HG02571 (cell line): ENCODE data around the gene SLC22A4.

Experiments
- ATAC-seq: cut with Tn5 transposase; IDR thresholded peaks from one replicate; pipeline ENCODE4 v1.9.1; 2021; ENCODE audit warnings: mild to moderate bottlenecking, moderate library complexity; ENCODE audit not compliant: unreplicated experiment

The SLC22A4 gene

DNA sequence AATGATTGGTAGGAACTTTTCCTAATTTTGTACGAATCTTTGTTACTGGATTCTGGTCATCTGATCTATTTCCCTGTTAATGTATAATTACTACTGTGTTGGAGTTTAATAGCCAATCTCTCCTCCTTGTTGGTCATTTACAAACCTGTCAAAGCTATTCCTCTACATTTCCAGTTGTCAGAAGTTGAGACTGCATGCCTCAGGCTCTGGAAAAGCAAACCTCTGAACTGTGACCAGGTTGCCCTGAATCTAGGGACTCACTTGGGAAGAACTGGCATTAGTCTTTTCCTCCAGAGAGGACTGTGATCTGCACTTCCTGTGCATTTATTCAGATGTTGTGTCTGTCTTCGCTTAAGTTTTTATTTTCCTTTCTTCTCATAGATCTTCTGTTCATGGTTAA, 20.6 kb upstream of the SLC22A4 start:
- no peak for ATAC-seq

DNA sequence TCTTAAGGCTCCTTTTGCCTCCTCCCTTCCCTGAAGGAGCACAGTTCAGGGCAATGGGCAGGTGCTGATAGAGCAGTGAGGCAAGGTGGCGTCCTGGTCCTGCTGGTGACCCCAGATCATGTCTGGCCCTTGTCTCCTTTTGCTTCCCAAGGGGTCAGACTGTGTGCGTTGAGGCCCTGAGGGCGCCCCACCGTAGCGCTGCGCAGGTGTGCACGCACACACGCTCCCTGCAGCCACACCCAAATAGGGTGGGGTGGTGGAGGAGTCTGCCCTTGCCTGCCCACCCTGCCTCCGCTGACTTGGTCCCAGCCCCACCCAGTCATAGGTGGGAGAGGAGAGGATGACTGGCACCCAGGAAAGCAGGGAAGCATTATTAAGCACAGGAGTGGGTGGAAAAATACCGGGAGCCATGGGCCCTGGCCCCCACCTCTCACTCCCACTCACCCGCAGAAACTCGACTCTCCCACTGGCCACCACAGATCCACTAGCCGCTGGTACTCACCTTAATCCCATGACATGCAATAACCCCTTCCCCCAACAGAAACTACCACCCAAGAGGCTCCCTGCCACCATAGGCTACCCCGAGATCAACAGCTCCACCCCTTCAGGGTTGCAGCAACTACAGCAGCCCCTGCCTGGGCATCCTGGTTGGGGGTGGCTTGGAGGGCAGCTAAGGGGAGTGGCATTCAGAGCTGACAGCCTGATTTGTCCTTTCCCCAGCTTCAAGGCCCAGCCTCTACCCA, 20.0 kb upstream of the SLC22A4 start:
- no peak for ATAC-seq

DNA sequence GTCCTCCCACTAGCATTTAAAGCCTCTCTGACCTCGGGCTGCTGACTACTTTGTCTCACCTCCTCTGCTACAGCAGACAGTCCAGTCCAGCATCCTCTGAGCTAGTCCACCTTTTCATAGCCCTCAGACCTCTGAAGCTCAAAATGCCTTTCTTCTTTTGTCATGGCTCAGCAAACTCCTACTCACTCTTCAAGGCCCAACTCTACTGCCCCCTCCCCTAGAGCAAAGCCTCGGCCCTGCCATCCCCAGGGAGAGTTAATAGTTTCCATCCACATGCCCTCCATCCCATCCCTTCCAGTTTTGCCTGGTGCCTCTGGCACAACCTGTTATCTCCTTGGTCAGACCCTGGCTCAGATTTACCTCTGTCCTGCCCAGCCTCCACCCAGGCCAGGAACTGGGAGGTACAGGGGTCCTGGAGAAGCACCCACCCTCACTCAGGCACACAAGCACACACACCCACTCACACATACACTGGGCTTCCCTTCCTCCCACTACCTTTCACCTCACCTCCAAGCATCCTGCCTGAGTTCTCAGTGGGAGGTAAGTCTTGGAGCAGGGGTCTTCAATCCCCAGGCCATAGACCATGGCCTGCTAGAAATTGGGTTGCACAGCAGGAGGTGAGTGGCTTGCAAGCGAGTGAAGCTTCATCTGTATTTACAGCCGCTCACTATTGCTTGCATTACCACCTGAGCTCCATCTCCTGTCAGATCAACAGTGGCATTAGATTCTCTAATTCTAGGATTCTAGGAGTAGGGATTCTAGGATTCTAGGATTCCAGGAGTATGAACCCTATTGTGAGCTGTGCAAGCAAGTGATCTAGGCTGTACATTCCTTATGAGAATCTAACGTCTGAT, 18.6 kb upstream of the SLC22A4 start:
- no peak for ATAC-seq

DNA sequence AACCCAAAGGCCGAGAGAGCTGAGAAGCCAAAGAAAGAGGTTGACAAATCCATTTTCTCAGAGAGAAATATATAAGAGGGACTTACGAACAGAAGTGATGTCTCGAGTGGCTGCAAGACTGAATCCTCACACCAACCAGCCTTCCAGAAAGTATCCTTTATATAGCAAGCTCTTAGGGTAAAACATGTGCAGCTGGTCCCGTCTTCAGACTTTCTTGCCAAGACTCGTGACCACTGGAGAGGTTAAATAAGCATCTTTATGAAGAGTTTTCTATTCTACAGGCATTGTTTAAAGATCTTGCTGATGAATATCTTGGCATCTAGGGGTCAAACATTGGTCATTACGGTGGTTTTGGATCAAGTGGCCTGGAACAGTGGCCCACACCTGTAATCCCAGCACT, 16.9 kb upstream of the SLC22A4 start:
- no peak for ATAC-seq

DNA sequence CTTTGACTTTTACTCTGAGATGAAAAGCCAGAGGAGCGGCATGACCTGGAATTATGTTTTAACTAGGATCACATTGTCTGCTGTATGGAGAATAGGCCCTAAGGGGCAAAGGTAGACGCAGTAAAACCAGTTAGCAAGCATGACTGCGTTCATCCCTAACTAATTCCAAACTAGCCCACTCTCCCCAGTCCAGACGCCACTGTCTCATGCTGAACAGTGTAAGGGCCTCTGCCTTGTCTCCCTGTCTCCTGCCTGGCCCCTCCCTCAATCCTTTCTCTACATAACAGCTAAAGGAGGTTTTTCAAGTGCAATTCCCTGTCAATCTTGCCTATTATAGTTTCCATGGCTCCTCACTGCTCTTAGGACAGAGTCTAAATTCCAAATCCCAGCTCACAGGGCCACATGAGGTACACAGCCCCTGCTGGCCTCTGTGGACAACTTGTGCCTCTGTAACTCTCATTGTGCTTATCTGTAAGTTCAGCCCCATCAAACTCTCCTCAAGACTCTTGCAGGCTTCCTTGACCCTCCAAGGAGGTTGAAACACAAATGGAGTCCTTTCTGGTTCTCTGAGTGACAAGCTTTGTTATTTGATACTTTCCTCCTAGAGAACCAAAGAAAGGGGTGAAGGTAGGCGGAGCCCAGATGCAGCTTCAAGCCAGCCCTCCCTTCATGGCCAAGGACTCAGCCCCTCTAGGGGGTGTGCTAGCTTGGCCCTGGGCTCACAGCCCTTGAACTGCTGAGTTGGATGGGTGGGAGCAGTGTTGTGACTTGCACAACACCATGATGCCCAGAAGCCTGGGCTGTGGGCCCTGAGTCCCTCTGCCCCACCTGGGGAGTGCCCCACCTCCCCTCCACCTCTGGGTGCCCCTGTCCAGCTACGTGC, 16.0 kb upstream of the SLC22A4 start:
- ATAC-seq: no peak

DNA sequence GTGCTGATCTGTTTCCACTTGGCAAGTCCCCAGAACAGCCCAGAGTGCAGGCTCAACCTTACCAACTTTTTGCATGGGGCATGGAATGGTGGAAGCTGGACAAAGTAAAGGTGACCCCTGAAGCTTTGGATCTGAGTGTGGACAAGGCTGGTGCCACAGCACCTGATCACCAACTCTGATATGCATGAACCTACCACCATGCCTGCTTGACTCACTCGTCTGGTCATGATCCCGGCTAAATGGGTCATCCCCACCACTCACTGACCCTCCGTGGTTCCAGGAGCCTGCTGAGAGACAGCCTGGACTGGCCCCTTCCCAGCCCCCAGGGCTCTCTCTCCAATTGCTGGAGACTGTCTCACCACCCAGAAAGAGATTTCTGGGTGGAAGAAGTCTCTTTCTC, 14.4 kb upstream of the SLC22A4 start:
- ATAC-seq: no peak

DNA sequence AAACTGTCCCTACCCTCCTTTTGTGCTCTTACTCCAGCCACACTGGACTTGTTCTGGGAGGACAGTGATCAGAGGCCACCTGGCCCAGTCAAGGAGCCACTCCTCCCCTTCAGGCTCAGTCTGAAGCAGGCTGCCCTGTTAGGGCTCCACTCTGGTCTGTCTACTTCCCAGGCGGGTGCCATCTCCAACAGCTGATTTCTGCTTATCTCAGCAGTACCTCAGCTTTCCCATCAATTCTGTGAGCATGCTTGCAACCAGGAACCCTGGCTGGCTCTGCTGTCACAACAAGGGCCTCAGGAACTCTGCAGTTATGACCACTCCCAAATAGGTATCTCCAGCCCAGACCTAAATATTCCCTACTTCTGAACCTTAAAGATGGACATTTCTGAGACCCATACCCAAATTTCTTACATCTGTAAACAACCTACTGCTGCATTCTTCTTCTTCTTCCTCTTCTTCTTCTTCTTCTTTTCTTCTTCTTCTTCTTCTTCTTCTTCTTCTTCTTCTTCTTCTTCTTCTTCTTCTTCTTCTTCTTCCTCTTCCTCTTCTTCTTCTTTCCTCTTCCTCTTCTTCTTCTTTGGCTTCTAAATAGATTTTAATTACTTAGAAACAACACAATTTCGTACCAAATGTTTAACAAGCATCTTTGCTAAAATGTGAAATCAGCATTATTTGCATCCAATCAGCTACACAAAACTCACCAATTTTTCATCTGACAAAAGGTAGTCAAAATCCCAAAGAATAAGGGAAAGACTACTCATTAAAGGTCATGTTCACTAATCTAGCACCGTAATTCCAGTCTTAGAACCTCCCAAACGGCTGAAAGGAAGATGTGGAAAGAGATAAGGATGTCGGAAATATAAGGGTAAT, 13.6 kb upstream of the SLC22A4 start:
- ATAC-seq: no peak

DNA sequence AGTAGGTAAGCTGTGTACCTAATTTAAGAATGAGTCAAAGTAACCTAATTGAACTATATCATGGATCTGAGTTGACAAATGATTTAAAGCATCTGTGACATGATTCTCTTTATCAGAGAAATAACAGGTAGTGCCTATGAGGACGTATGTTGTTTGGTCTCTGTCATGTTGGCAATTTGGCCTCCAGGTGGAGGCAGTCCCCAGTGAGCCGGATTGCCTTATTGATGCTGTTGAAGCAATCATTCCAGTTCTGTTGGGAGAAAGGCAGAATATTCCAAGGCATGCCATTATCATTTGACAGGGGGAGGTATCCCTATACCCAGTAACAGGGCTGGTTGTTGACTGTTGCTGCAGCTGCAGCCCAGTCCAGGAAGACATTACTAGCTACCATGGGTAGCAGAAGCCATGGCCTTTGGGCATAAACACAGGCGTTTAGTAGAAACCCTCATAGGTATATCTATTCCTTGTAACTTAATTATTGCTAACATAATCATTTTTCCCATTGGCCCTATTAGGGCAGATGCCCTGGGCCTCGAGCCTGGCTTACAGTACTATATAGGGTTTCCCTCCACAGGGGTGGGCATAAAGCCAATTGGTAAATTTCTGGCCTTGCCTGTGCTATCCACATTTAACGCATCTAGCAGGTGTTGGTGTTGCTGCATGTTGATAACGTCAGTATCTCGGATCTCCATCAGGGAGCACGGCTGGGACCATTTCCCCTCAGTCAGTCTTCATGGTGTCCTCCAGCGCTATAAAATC, 12.2 kb upstream of the SLC22A4 start:
- ATAC-seq: no peak

DNA sequence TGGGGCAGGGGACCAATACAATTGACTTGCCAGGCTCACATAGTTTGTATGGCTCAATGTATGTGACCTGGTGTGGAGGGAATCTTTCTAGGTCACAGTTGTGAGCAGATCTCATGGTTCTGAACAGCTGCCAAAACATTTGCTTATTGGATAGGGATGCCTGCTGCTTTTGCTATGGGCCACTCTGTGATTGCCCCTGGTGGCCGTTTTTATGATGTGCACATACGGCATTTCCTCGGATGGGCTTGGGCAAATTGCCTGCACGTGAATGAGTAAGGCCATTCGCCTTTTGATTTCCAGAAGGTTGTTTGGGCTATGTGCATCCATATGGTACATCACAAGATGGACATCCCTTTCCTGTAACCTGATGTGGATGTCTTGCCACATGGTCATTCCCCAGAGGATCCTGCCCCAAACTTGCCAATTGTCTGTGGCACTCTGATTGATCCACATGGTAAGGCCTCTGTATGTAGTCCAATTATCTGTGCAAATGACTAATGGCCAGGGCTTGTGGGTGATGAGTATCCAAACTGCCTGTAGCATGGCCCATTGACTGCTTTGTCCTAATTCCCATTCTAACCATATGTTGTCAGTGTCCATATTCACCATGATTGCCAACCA, 10.7 kb upstream of the SLC22A4 start:
- no peak for ATAC-seq

DNA sequence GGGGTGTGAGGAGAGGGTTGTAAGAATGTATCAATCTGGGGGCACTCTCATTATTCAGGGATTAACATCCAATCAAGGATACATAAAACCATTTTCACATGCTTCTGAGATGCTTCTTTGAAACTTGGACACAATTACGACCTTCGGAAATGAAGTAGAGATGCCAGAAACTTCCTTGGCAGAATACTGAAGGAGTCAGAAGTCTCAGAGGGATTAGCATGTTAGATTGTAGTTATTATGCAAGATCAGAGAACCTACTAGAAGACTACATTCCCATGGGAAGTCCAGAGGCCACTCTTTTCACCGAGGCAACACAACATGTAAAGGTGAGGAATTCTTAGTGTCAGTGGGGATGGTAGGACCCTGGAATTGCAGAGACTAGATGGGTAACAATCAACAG, 5.1 kb upstream of the SLC22A4 start:
- ATAC-seq: no peak

DNA sequence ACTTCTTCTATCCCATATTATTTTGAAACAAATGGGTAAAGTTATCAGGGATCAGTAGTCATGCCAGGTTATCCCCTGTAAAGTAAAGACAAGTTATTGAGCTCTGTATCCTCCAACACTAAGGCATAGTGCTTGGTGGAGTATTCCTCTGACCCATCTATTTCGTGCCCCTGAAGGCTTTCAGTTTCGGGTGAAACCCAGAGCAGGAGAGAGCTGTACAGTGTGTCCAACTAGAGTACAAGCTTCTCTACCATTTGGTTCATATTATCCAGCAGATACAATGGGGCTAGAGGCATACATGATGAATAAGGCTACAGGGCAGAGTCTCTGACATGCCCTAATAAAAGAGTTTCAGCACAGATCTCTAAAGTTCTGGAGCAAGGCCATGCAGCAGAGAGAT, 3.2 kb upstream of the SLC22A4 start:
- no peak for ATAC-seq

DNA sequence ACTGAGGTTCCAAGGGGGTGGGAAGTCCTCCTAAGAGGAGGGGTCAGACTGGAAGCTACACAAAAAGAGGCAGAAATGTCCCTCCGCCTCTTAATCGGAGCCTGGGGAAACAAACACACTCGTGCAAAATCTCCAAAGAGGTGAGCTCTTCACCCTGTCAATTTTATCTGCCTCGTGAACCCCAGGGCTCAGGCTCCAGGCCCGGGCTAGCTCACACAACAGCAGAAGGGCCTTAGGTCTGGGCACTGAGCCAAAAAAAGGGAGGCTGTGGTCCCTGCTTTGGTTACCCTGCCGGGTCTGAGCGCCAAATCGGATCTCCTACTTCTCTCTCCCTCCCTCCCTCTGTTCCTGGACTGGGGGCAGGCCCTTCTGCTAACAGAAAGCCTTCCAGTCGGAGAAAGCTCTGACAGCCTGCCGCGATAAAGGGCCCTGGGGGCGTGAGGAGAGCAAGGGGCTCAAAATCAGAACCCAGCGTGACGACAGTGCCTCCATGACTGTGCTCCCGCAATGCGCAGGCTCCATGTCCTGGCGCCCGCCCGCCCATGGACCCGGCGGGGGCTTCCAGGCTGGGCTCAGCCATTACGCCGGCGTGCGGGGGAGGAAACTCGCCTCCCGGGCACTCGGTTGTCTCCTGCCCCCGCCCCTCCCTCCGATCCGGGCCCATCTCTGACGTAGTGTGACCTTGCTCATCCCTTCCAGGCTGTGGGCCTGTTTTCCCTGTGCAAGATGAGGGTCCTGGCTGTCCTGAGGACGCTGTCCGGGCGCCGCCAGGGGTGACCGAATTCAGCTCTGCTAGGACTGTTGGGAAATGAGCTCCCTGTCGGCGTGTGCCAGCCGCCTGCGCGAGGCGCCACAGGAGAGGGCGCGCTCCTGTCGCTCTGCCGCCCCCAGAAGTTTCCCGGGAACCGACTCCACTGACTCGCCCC, 865 bp upstream of the SLC22A4 start:
- peak; percentile 37 for ATAC-seq

DNA sequence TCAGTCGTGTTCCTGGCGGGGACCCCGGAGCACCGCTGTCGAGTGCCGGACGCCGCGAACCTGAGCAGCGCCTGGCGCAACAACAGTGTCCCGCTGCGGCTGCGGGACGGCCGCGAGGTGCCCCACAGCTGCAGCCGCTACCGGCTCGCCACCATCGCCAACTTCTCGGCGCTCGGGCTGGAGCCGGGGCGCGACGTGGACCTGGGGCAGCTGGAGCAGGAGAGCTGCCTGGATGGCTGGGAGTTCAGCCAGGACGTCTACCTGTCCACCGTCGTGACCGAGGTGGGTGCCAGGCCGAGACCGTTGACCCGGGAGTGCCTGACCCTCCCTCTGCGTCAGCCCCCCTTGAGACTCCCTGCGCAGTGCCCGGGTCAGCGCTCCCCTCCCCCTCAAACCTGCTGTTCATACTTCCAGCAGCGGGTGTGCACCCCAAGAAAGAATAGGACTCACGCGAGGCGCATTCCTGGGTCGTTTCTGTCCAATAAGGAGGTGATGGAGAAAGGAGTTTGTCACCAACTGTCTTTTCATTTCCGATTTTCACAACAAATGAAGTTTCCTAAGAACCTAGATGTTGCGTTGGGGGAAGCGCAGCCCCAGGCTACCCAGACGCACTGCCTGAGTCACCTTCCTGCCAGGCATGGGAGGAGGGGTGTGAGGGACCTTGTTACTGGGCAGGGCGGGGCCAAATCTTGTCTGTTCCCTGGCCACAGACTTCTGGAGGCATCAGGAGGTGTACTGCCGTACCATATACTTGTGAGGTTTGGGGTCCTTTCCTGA, 722 bp downstream of the SLC22A4 start:
- ATAC-seq: peak; percentile 12

DNA sequence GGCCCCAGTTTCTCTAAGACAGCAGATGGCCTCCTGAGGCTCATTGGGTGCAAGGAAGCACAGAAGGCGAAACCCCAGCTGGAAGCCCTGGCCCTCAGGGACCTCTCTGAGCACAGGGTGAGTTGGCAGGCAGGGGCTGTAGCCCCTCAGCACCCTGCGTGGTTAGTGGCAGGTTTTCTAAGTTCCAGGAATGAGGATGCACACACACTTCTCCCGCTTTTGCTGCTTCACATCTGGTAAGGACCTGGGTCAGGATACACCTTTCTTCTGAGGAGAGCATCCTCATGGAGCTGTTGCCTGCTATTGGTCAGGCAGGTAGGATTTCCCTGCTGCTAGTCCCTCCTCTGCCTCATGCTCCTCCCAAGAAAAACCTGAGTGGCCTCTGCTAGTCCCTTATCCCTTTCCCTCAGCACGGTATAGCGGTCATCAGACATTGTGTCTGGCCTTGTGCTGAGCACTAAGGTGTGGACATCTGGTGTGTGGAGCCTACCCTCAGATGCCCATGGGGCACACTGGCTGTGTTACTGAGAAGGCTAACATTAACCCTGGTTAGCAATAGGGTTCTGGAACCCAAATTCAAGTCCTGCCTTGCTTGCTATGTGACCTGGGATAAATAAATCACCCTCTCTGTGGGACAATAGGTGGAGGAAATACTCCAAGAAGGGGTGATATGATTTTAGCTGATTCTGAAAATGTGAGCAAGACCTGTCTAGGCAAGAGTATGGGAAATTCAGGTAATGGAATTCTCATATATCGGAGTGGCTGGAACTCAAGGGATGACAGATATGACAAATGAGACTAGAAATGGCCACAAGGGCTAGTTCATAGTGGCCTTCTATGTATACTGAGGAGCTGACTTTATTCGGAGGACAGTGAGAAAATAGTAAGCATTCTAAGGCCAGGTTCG, 1.6 kb downstream of the SLC22A4 start:
- no peak for ATAC-seq

DNA sequence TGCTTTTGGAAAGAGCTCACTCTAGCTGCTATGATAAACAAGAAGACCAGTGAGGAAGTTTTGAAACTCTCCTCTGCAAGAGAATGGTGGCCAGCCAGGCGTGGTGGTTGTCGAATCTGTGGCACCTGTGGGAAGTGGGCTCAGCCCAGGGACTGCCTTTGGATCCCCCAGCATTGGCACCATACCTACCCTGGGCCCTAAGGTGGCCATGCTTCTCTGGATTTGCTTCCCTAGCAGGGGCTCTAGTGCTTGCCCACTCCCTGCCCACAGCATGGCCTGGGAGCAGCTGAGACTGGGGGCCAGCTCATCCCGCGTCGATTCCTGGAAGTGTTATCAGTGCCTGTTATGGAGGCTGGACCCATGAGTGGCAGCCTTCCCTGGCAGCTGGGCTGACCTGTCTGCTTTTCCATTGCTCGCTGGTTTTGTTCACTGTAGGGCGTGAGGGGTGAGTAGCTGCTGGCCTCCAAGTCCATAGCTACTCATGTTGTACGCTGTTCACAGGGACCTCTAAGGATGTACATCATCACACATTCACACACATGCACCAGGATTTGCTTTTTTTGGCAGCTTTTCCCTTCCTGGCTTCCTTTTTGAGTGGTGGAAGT, 2.3 kb downstream of the SLC22A4 start:
- no peak for ATAC-seq
